ENCODE data around the gene OBSCN.

Gene OBSCN

GRCh38 chr1:228368801-228369607 lies 161.2 kb downstream of the OBSCN start:
- no peak for DNase-seq (ENCODE audit: low read depth)

- DNase-seq (ENCODE audit: low read depth): no peak
Observed at GRCh38 chr1:228369608-228370438, 162.0 kb downstream of the OBSCN start.

- DNase-seq (ENCODE audit: low read depth): no peak
Observed at GRCh38 chr1:228370439-228370940, 162.6 kb downstream of the OBSCN start.

- no peak for DNase-seq (ENCODE audit: low read depth)
Observed at GRCh38 chr1:228370941-228371740, 163.3 kb downstream of the OBSCN start.

- no peak for DNase-seq (ENCODE audit: low read depth)
Observed at GRCh38 chr1:228371741-228372182, 163.9 kb downstream of the OBSCN start.

- DNase-seq (ENCODE audit: low read depth): no peak
Observed at GRCh38 chr1:228372183-228373003, 164.5 kb downstream of the OBSCN start.

GRCh38 chr1:228373004-228373680 lies 165.3 kb downstream of the OBSCN start:
- no peak for DNase-seq (ENCODE audit: low read depth)

GRCh38 chr1:228373681-228374571 lies 166.1 kb downstream of the OBSCN start:
- DNase-seq (ENCODE audit: low read depth): no peak

- peak; percentile 91 for DNase-seq (ENCODE audit: low read depth)
Observed at GRCh38 chr1:228374711-228375577, 167.1 kb downstream of the OBSCN start.

GRCh38 chr1:228375578-228376261 lies 167.9 kb downstream of the OBSCN start:
- no peak for DNase-seq (ENCODE audit: low read depth)

- DNase-seq (ENCODE audit: low read depth): no peak
Observed at GRCh38 chr1:228376262-228376628, 168.4 kb downstream of the OBSCN start.

GRCh38 chr1:228376651-228377631 lies 169.1 kb downstream of the OBSCN start:
- DNase-seq (ENCODE audit: low read depth): no peak

GRCh38 chr1:228377664-228378089 lies 169.8 kb downstream of the OBSCN start:
- no peak for DNase-seq (ENCODE audit: low read depth)

GRCh38 chr1:228378090-228378872 lies 170.4 kb downstream of the OBSCN start:
- peak; percentile 76 for DNase-seq (ENCODE audit: low read depth)

GRCh38 chr1:228378873-228379460 lies 171.1 kb downstream of the OBSCN start:
- DNase-seq (ENCODE audit: low read depth): peak; percentile 44
